H1 (cell line): ENCODE data around the gene VGF. TPM values are rescaled to one million over a fixed set of nuclear protein-coding genes. Genes with fewer than 3 reads are reported as not detected.

Source experiments
- CTCF ChIA-PET: fragments of 300-600 bp; sonication (Branson Sonifier 250); formaldehyde crosslinking; loops from one replicate; lab custom pipeline; 2021; ENCODE audit not compliant: partially characterized antibody; lab: Charles Lee
- POLR2A ChIA-PET: fragments of 300-600 bp; sonication (Branson Sonifier 250); formaldehyde crosslinking; loops from one replicate; lab custom pipeline; 2021; ENCODE audit warnings: inconsistent platforms; ENCODE audit not compliant: partially characterized antibody; lab: Charles Lee
- DNase-seq, 2 experiments: peaks; one replicate each; pipeline versions ENCODE4 v3.0.0 to v3.0.0-alpha.2; 2010 to 2022; ENCODE audit warnings: low spot score in 2 of 2, low read depth in 1 of 2, mixed read lengths in 1 of 2
- FAIRE-seq: peaks from 2 replicates; lab custom pipeline; 2011; peaks lifted over from hg19 to GRCh38; lab: Jason Lieb, UNC
- H2AFZ ChIP-seq: 2 replicates; pipeline ENCODE4 v1.8.1; 2012; ENCODE audit warnings: low read length, inconsistent platforms
- H2AK5ac ChIP-seq: 2 replicates; pipeline ENCODE4 v1.6.1; 2013; ENCODE audit warnings: low read depth, low read length
- H2BK120ac ChIP-seq: replicated peaks from 2 replicates; pipeline ENCODE3; 2013; ENCODE audit warnings: low read depth, low read length, inconsistent platforms
- H2BK12ac ChIP-seq: 2 replicates; pipeline ENCODE4 v1.6.1; 2013; ENCODE audit warnings: low read depth, low read length
- H2BK15ac ChIP-seq: 2 replicates; pipeline ENCODE4 v1.6.1; 2013; ENCODE audit warnings: low read length
- H2BK20ac ChIP-seq: 2 replicates; pipeline ENCODE4 v1.6.1; 2013; ENCODE audit warnings: low read length
- H2BK5ac ChIP-seq: 2 replicates; pipeline ENCODE4 v1.6.1; 2013; ENCODE audit warnings: low read depth, low read length
- H3K14ac ChIP-seq: 2 replicates; pipeline ENCODE4 v1.6.1; 2013; ENCODE audit warnings: inconsistent platforms; ENCODE audit not compliant: insufficient read length
- H3K18ac ChIP-seq: 2 replicates; pipeline ENCODE4 v1.6.1; 2013; ENCODE audit warnings: low read length; ENCODE audit errors: extremely low read depth
- H3K23ac ChIP-seq: 2 replicates; pipeline ENCODE4 v1.6.1; 2013; ENCODE audit warnings: inconsistent platforms; ENCODE audit not compliant: insufficient read length
- H3K23me2 ChIP-seq: 2 replicates; pipeline ENCODE4 v1.6.1; 2013; ENCODE audit warnings: low read depth, low read length
- H3K27ac ChIP-seq: 2 replicates; pipeline ENCODE4 v1.6.1; 2011; ENCODE audit warnings: low read depth, low read length, inconsistent platforms
- H3K27me3 ChIP-seq, 4 experiments: replicated peaks in 1 of 4; 1 replicate in 1 of 4; 2 replicates in 3 of 4; pipeline versions ENCODE4 v1.6.1 to v1.8.1; 2011 to 2013; ENCODE audit warnings: low read length in 3 of 4, mild to moderate bottlenecking in 3 of 4, inconsistent platforms in 2 of 4, mixed read lengths in 2 of 4, moderate library complexity in 1 of 4; ENCODE audit not compliant: control insufficient read depth in 3 of 4, insufficient read depth in 3 of 4; ENCODE audit errors: extremely low read depth in 1 of 4
- H3K36me3 ChIP-seq, 4 experiments: 2 replicates each; pipeline versions ENCODE4 v1.6.1 to v1.8.1; 2011 to 2013; ENCODE audit warnings: mild to moderate bottlenecking in 4 of 4, low read length in 3 of 4, moderate library complexity in 2 of 4, control low read depth in 1 of 4, inconsistent platforms in 1 of 4; ENCODE audit not compliant: insufficient read depth in 4 of 4, control insufficient read depth in 2 of 4
- H3K4ac ChIP-seq: replicated peaks from 2 replicates; pipeline ENCODE3; 2013; ENCODE audit warnings: low read length, low read depth, mixed read lengths, inconsistent platforms; ENCODE audit not compliant: insufficient read length
- H3K4me1 ChIP-seq, 4 experiments: replicated peaks in 1 of 4; 1 replicate in 1 of 4; 2 replicates in 3 of 4; pipeline versions ENCODE4 v1.6.1 to v1.8.1; 2011 to 2013; ENCODE audit warnings: low read length in 3 of 4, inconsistent platforms in 2 of 4, mixed read lengths in 1 of 4; ENCODE audit not compliant: insufficient read depth in 4 of 4, control insufficient read depth in 3 of 4
- H3K4me2 ChIP-seq, 2 experiments: 2 replicates each; pipeline versions ENCODE4 v1.6.1 to v1.8.1; 2011 to 2013; ENCODE audit warnings: low read depth in 2 of 2, low read length in 2 of 2, control low read depth in 1 of 2, inconsistent platforms in 1 of 2, mild to moderate bottlenecking in 1 of 2; ENCODE audit not compliant: insufficient read depth in 1 of 2
- H3K4me3 ChIP-seq, 4 experiments: fragments of 200-600, 300-600 bp in 1 of 4; sonication (generic), shearing (Covaris generic), sonication (Bioruptor Twin) in 1 of 4; 2 replicates each; pipeline versions ENCODE4 v1.5.1 to v1.8.1; 2011 to 2016; ENCODE audit warnings: low read length in 4 of 4, low read depth in 3 of 4, control low read depth in 2 of 4, inconsistent platforms in 2 of 4, mild to moderate bottlenecking in 2 of 4, mixed read lengths in 1 of 4, moderate library complexity in 1 of 4; ENCODE audit not compliant: insufficient read depth in 2 of 4; ENCODE audit errors: extremely low read depth in 1 of 4
- H3K56ac ChIP-seq: replicated peaks from 2 replicates; pipeline ENCODE3; 2013; ENCODE audit warnings: low read depth, mild to moderate bottlenecking, mixed read lengths, low read length, inconsistent platforms; ENCODE audit not compliant: insufficient read length
- H3K79me1 ChIP-seq: 2 replicates; pipeline ENCODE4 v1.6.1; 2013; ENCODE audit warnings: low read depth, low read length, control low read depth
- H3K79me2 ChIP-seq, 2 experiments: 2 replicates each; pipeline versions ENCODE4 v1.6.1 to v1.8.1; 2012 to 2013; ENCODE audit warnings: low read length in 2 of 2, mild to moderate bottlenecking in 2 of 2, inconsistent platforms in 1 of 2; ENCODE audit not compliant: insufficient read depth in 2 of 2, control insufficient read depth in 1 of 2
- H3K9ac ChIP-seq, 4 experiments: replicated peaks in 1 of 4; 1 replicate in 1 of 4; 2 replicates in 3 of 4; pipeline versions ENCODE4 v1.6.1 to v1.8.1; 2011 to 2013; ENCODE audit warnings: low read depth in 3 of 4, low read length in 3 of 4, control low read depth in 2 of 4, mild to moderate bottlenecking in 2 of 4, moderate library complexity in 2 of 4, inconsistent platforms in 1 of 4; ENCODE audit errors: extremely low read depth in 1 of 4
- H3K9me3 ChIP-seq, 2 experiments: 2 replicates each; pipeline versions ENCODE4 v1.6.1 to v1.8.1; 2012 to 2013; ENCODE audit warnings: mild to moderate bottlenecking in 2 of 2, moderate library complexity in 2 of 2, control low read depth in 1 of 2, inconsistent platforms in 1 of 2, low read depth in 1 of 2, low read length in 1 of 2, mixed read lengths in 1 of 2; ENCODE audit not compliant: insufficient read depth in 2 of 2
- H4K20me1 ChIP-seq, 2 experiments: replicated peaks in 1 of 2; 2 replicates each; pipeline versions ENCODE3 to v1.8.1; 2011 to 2013; ENCODE audit warnings: inconsistent platforms in 2 of 2, low read length in 2 of 2, mild to moderate bottlenecking in 1 of 2; ENCODE audit not compliant: insufficient read depth in 2 of 2, control insufficient read depth in 1 of 2
- H4K5ac ChIP-seq: 2 replicates; pipeline ENCODE4 v1.6.1; 2013; ENCODE audit warnings: low read length, low read depth, mixed read lengths, inconsistent platforms; ENCODE audit not compliant: insufficient read length
- H4K8ac ChIP-seq: 2 replicates; pipeline ENCODE4 v1.8.0; 2013; ENCODE audit warnings: mild to moderate bottlenecking, moderate library complexity, low read length, inconsistent platforms; ENCODE audit not compliant: insufficient read depth; ENCODE audit errors: extremely low read depth
- H4K91ac ChIP-seq: replicated peaks from 2 replicates; pipeline ENCODE3; 2013; ENCODE audit warnings: low read length, mixed read lengths, inconsistent platforms; ENCODE audit not compliant: insufficient read length
- ATF2 ChIP-seq: IDR thresholded peaks from 2 replicates; pipeline ENCODE4 v1.6.1; 2012; ENCODE audit warnings: low read length, inconsistent platforms
- CHD1 ChIP-seq: IDR thresholded peaks from 2 replicates; pipeline ENCODE4 v1.6.1; 2012; ENCODE audit warnings: low read depth, low read length, improper control_type of control experiment
- CTCF ChIP-seq, 3 experiments: IDR thresholded peaks; 1 replicate in 2 of 3; 2 replicates in 1 of 3; pipeline versions ENCODE4 v1.5.1 to v1.6.1; 2011; ENCODE audit warnings: low read length in 3 of 3, mild to moderate bottlenecking in 3 of 3, inconsistent platforms in 2 of 3, low read depth in 1 of 3, moderate library complexity in 1 of 3; ENCODE audit not compliant: insufficient read depth in 1 of 3; ENCODE audit errors: control extremely low read depth in 1 of 3
- HDAC6 ChIP-seq: IDR thresholded peaks from one replicate; pipeline ENCODE4 v1.7.1; 2012; ENCODE audit warnings: low read depth, mild to moderate bottlenecking, inconsistent platforms, low read length, moderate library complexity
- POU5F1 ChIP-seq: IDR thresholded peaks from 2 replicates; pipeline ENCODE4 v1.6.1; 2011; ENCODE audit warnings: low read depth, mild to moderate bottlenecking, low read length, moderate library complexity
- SIX5 ChIP-seq: IDR thresholded peaks from 2 replicates; pipeline ENCODE4 v1.6.1; 2011; ENCODE audit warnings: mild to moderate bottlenecking, low read depth, low read length
- TEAD4 ChIP-seq: IDR thresholded peaks from 2 replicates; pipeline ENCODE4 v1.6.1; 2012; ENCODE audit warnings: low read depth, low read length, inconsistent platforms, mixed read lengths
- WGBS, 2 experiments: shearing (Covaris generic) in 1 of 2; methylation state at CpG; one replicate each; pipeline versions ENCODE4 v1.1.6 to v1.1.7; 2013 to 2015; ENCODE audit warnings: low lambda C conversion rate in 2 of 2, mixed read lengths in 2 of 2, inconsistent platforms in 1 of 2, low coverage in 1 of 2, missing lambda C conversion rate in 1 of 2; ENCODE audit not compliant: insufficient replicate concordance in 2 of 2, insufficient coverage in 1 of 2, insufficient read length in 1 of 2; ENCODE audit errors: extremely low coverage in 1 of 2, missing lambda C conversion rate in 1 of 2; 5-methylcytosine and 5-hydroxymethylcytosine counted together
- polyA plus RNA-seq, 7 experiments: library from polyadenylated mRNA; depleted of rRNA in 3 of 7; stranded (reverse) in 5 of 7; unstranded in 2 of 7; fragments of >200 nt in 5 of 7; fragments of 200-250 nt in 2 of 7; gene quantifications; 1 replicate in 5 of 7; 2 replicates in 1 of 7; 4 replicates in 1 of 7; pipeline versions ENCODE4 v1.2.1 to v1.2.3, GENCODE V29; 2011 to 2013; ENCODE audit warnings: missing spikeins in 2 of 7, mixed read lengths in 2 of 7
- total RNA-seq: library from RNA; stranded (reverse); fragmentation: NEBNext Ultra II Directional; extraction: Animal tissue kit (Norgen Biotek cat#: 25700); gene quantifications from 2 replicates; pipeline ENCODE4 v1.2.1, GENCODE V29; 2021

The VGF gene
- total and polyA plus RNA-seq, 2 of the 8 experiments (the other 6 are each of a cell fraction or from before 2014, with no cell fraction given): 1.6 to 7.0 TPM

- ChIA-PET CTCF (interaction anchor here (1.0 to 12.3 kb wide), 11 partner anchors 9 to 142 kb away, joined by 3 to 168 read pairs (median 5); partner anchors contain the start of genes PLOD3 and ZNHIT1), POLR2A (interaction anchor here (0.6 to 4.5 kb wide), 18 partner anchors 9 to 324 kb away, joined by 3 to 17 read pairs (median 4); partner anchors contain the start of genes NAT16, PLOD3, TRIM56 and ZNHIT1)
- no peaks in the 10 kb centered on the region for H4K20me1 ChIP-seq
- peak within 1 kb of the TSS; percentile 75; the same call in 1 of the 2 replicates for H4K8ac ChIP-seq
- 55% methylated on average over 18 of the region's 21 CpGs; no CpG with 5 or more reads in 1 of the 2 experiments for WGBS, 2 experiments
- H3K79me2 ChIP-seq: no peaks in the 10 kb centered on the region
- H2AK5ac ChIP-seq: no peak within 1 kb of the TSS
- no peaks in the 10 kb centered on the region for H3K79me1 ChIP-seq
- peak within 1 kb of the TSS; percentile 99 for H4K91ac ChIP-seq
- peak within 1 kb of the TSS; percentile 80; the same call in 1 of the 2 replicates for H2BK20ac ChIP-seq
- H2BK15ac ChIP-seq: peak within 1 kb of the TSS; percentile 61; the same call in 1 of the 2 replicates
- H3K18ac ChIP-seq: peak within 1 kb of the TSS; percentile 97
- peak within 1 kb of the TSS; percentile 52; the same call in 1 of the 2 replicates for H2BK5ac ChIP-seq
- peak within 1 kb of the TSS; percentile 96; the same call in 1 of the 2 replicates for H2BK12ac ChIP-seq
- peak within 1 kb of the TSS; percentile 59 to 67 for H3K4me2 ChIP-seq
- H2BK120ac ChIP-seq: peak within 1 kb of the TSS; percentile 90
- no peak within 1 kb of the TSS for H3K23ac ChIP-seq
- no peak within 1 kb of the TSS for H4K5ac ChIP-seq
- H3K9me3 ChIP-seq: no peaks in the 10 kb centered on the region
- peak within 1 kb of the TSS; percentile 37 to 60 (median 47) for H3K4me3 ChIP-seq
- H3K4ac ChIP-seq: no peak within 1 kb of the TSS
- H3K4me1 ChIP-seq: peaks cover 5 to 20% (median 13%) of the 10 kb centered on the region in 4 experiments
- peaks cover 0 to 16% (median 9%) of the 10 kb centered on the region in 4 experiments; a peak in 5 of 7 replicates for H3K27me3 ChIP-seq
- DNase-seq: no peak
- H3K56ac ChIP-seq: peak within 1 kb of the TSS; percentile 16
- peak within 1 kb of the TSS; percentile 86; the same call in 1 of the 2 replicates for H2AFZ ChIP-seq
- no peak within 1 kb of the TSS for H3K14ac ChIP-seq
- H3K9ac ChIP-seq: peak within 1 kb of the TSS in 2 of 4 experiments; percentile 25 to 38; a peak in 2 of 7 replicates
- no peaks in the 10 kb centered on the region for H3K36me3 ChIP-seq
- H3K27ac ChIP-seq: no peak within 1 kb of the TSS
- H3K23me2 ChIP-seq: peaks cover 8% of the 10 kb centered on the region; the same call in 1 of the 2 replicates
- no peak for FAIRE-seq
- peak; percentile 74 for TF ChIP-seq TEAD4
- no peak for TF ChIP-seq CHD1
- no peak for TF ChIP-seq POU5F1
- TF ChIP-seq HDAC6: no peak
- TF ChIP-seq CTCF (IDR thresholded peaks at IDR 0.05; ENCODE audit: control extremely low read depth in 1 of 3, insufficient read depth in 1 of 3, low read depth in 1 of 3, low read length in 3 of 3): no peak
- no peak for TF ChIP-seq SIX5
- TF ChIP-seq ATF2: no peak
Observed at GRCh38 chr7:101200862-101201599, 35.7 kb upstream of the VGF start, which contains the start of gene MOGAT3. Gene MOGAT3, minus strand, starts transcription at chr7:101201036. Its CDS starts 182 bp downstream, at chr7:101200854.
